Chondrocyte (in vitro differentiated cells): Measurements from ENCODE around the gene SCP2. TPM values are rescaled to one million over a fixed set of nuclear protein-coding genes. Genes with fewer than 3 reads are reported as not detected.
A peak's percentile ranks its signal among the peaks of the same experiment; 100 is the strongest.

Source experiments
- DNase-seq: peaks from one replicate; pipeline ENCODE4 v3.0.0; 2021; ENCODE audit warnings: mixed read lengths, low spot score
- H3K27ac Mint-ChIP-seq: one replicate; pipeline ENCODE4 v1.8.0; 2021; ENCODE audit warnings: mild to moderate bottlenecking, moderate library complexity, mixed read lengths; ENCODE audit not compliant: unreplicated experiment
- H3K27me3 Mint-ChIP-seq: 2 replicates; pipeline ENCODE4 v1.8.0; 2021; ENCODE audit warnings: low read depth, mixed read lengths
- H3K36me3 Mint-ChIP-seq: 2 replicates; pipeline ENCODE4 v1.8.0; 2021; ENCODE audit warnings: low read depth, mixed read lengths
- H3K4me1 Mint-ChIP-seq: 2 replicates; pipeline ENCODE4 v1.8.0; 2021; ENCODE audit warnings: low read depth, mild to moderate bottlenecking, mixed read lengths
- H3K4me3 Mint-ChIP-seq: one replicate; pipeline ENCODE4 v1.8.0; 2021; ENCODE audit warnings: mild to moderate bottlenecking, moderate library complexity, mixed read lengths; ENCODE audit not compliant: unreplicated experiment
- H3K9me3 Mint-ChIP-seq: 2 replicates; pipeline ENCODE4 v1.8.0; 2021; ENCODE audit warnings: low read depth, mixed read lengths
- CTCF ChIP-seq: fragments of 200-600 bp; sonication (generic); IDR thresholded peaks from 2 replicates; pipeline ENCODE4 v1.5.0; 2021; ENCODE audit warnings: antibody characterized with exemption, mild to moderate bottlenecking, moderate library complexity
- total RNA-seq: library from RNA; stranded (reverse); gene quantifications from 3 replicates; pipeline ENCODE4 v1.2.1, GENCODE V29; 2021

SCP2 gene
- total RNA-seq, 1 donor from 2014 or later, result 87.4 TPM

GRCh38 chr1:53057127-53057526, 130.1 kb downstream of the SCP2 start:
- Mint-ChIP-seq H3K36me3 (peaks cover 20% of the 10 kb centered on the region), H3K27ac (no peak overlapping the region), H3K4me1 (peaks cover 10% of the 10 kb centered on the region), H3K4me3 (no peak overlapping the region), H3K27me3 (no peaks in the 10 kb centered on the region), H3K9me3 (no peaks in the 10 kb centered on the region)
- no peak for TF ChIP-seq CTCF
- no peak for DNase-seq

- peaks cover 1% of the 10 kb centered on the region for H3K36me3 Mint-ChIP-seq
- H3K27me3 Mint-ChIP-seq, result no peaks in the 10 kb centered on the region
- no peak overlapping the region for H3K4me3 Mint-ChIP-seq
- TF ChIP-seq CTCF, result no peak
- no peak overlapping the region for H3K27ac Mint-ChIP-seq
- no peaks in the 10 kb centered on the region for H3K9me3 Mint-ChIP-seq
- peaks cover 10% of the 10 kb centered on the region for H3K4me1 Mint-ChIP-seq
- no peak for DNase-seq
Observed at GRCh38 chr1:53060579-53060978, 133.5 kb downstream of the SCP2 start.

- Mint-ChIP-seq H3K36me3 (peaks cover 1% of the 10 kb centered on the region), H3K27me3 (no peaks in the 10 kb centered on the region), H3K4me3 (peak overlapping the region; percentile 66), H3K9me3 (no peaks in the 10 kb centered on the region), H3K4me1 (peaks cover 10% of the 10 kb centered on the region), H3K27ac (no peak overlapping the region)
- TF ChIP-seq CTCF, result no peak
- DNase-seq, result peak; percentile 75
Observed at GRCh38 chr1:53061123-53061858, 134.2 kb downstream of the SCP2 start.

- no peak within 1 kb of the TSS for H3K27ac Mint-ChIP-seq
- H3K27me3 Mint-ChIP-seq, result no peaks in the 10 kb centered on the region
- peaks cover 1% of the 10 kb centered on the region for H3K36me3 Mint-ChIP-seq
- H3K4me3 Mint-ChIP-seq, result peak within 1 kb of the TSS; percentile 76
- TF ChIP-seq CTCF, result no peak
- DNase-seq, result peak; percentile 83
- H3K4me1 Mint-ChIP-seq, result peaks cover 10% of the 10 kb centered on the region
- H3K9me3 Mint-ChIP-seq, result no peaks in the 10 kb centered on the region
Observed at GRCh38 chr1:53061859-53062707, 135.0 kb downstream of the SCP2 start, which contains the start of gene PODN. PODN (plus strand) TSS chr1:53062213; CDS start chr1:53069856, 7,643 bp downstream.
